Lower leg skin (tissue), 4 donors: Measurements from ENCODE around the gene SENP3. TPM values are rescaled to one million over a fixed set of nuclear protein-coding genes. Genes with fewer than 3 reads are reported as not detected.

ENCODE experiments used
- DNase-seq, 2 donors: peaks; one replicate each; pipeline ENCODE4 v3.0.0-alpha.2; 2019; ENCODE audit warnings: low spot score in 2 of 2
- H3K4me3 ChIP-seq: fragments of 200-600 bp; sonication (generic); 2 replicates; pipeline ENCODE4 v1.5.1; 2017; ENCODE audit warnings: mild to moderate bottlenecking, low read depth; ENCODE audit not compliant: poor library complexity, severe bottlenecking
- CTCF ChIP-seq, 3 donors: fragments of 450-650 bp; IDR thresholded peaks; one replicate each; pipeline ENCODE4 v1.5.1; 2016; ENCODE audit warnings: antibody characterized with exemption in 3 of 3, mild to moderate bottlenecking in 3 of 3, moderate library complexity in 2 of 3
- POLR2A ChIP-seq, 2 donors: fragments of 450-650 bp; IDR thresholded peaks; one replicate each; pipeline ENCODE4 v1.6.1; 2016 to 2017; ENCODE audit warnings: antibody characterized with exemption in 2 of 2, mild to moderate bottlenecking in 1 of 2, moderate library complexity in 1 of 2
- WGBS, 2 donors: methylation state at CpG; one replicate each; pipeline ENCODE4 v1.1.5; 2018; 5-methylcytosine and 5-hydroxymethylcytosine counted together
- intact Hi-C: fragments of 100-400 bp; cut with DNase I; formaldehyde crosslinking; loops from one replicate; pipeline ENCODE4 v1.15.0; 2023; ENCODE audit warnings: low total_unique reads
- total RNA-seq, 4 donors: library from RNA; depleted of rRNA; stranded (reverse); fragments of >200 nt; gene quantifications; one replicate each; pipeline ENCODE4 v1.1.0, GENCODE V29; 2016

Gene SENP3
- total RNA-seq, 4 donors from 2014 or later: 39.5 to 53.0 (median 48.7) TPM

- TF ChIP-seq CTCF (IDR thresholded peaks at IDR 0.05): no peak
- no peak for TF ChIP-seq POLR2A (IDR thresholded peaks at IDR 0.05)
- WGBS, 2 donors: 4 to 5% methylated on average over 28 of the region's 28 CpGs
- intact Hi-C loops: no loop called here
- H3K4me3 ChIP-seq: no peak overlapping the region
- DNase-seq: no peak
These were observed 53.6 kb downstream of the SENP3 start for GRCh38 chr17:7615265-7615747.

- TF ChIP-seq POLR2A (IDR thresholded peaks at IDR 0.05) (no peak), CTCF (IDR thresholded peaks at IDR 0.05) (no peak)
- no peak overlapping the region for H3K4me3 ChIP-seq
- WGBS, 2 donors: 83% methylated on average over 5 of the region's 5 CpGs
- intact Hi-C loops: no loop called here
- no peak for DNase-seq
These were observed 56.9 kb downstream of the SENP3 start for GRCh38 chr17:7618608-7619007.

GRCh38 chr17:7620835-7621234, 59.1 kb downstream of the SENP3 start:
- H3K4me3 ChIP-seq: no peak overlapping the region
- intact Hi-C loops: no loop called here
- WGBS, 2 donors: 80 to 85% methylated on average over 8 of the region's 8 CpGs
- TF ChIP-seq POLR2A (IDR thresholded peaks at IDR 0.05) (no peak), CTCF (IDR thresholded peaks at IDR 0.05) (no peak)
- no peak for DNase-seq

Other genes with a start within 250 kb of the SENP3 start
- 10 to 100 TPM; 48.8 to 93.6 (median 79.3) TPM for gene GPS2, start 246.6 kb upstream of the SENP3 start, total RNA-seq
- 10 to 100 TPM; 13.3 to 44.8 (median 22.3) TPM for gene NEURL4, start 232.6 kb upstream of the SENP3 start, total RNA-seq
- gene ACAP1, start 225.4 kb upstream of the SENP3 start, total RNA-seq: 1 to 10 TPM; 2.9 to 5.6 (median 3.8) TPM
- 10 to 100 TPM; 30.3 to 65.4 (median 42.8) TPM for gene KCTD11, start 209.8 kb upstream of the SENP3 start, total RNA-seq
- gene TMEM95, start 206.8 kb upstream of the SENP3 start, total RNA-seq: not detected
- gene TNK1, start 180.8 kb upstream of the SENP3 start, total RNA-seq: 10 to 100 TPM; 13.0 to 25.4 (median 19.7) TPM
- gene PLSCR3, start 167.4 kb upstream of the SENP3 start, total RNA-seq: 10 to 100 TPM; 21.6 to 38.1 (median 24.5) TPM
- 10 to 100 TPM; 56.1 to 90.8 (median 65.5) TPM for gene TMEM256, start 157.8 kb upstream of the SENP3 start, total RNA-seq
- 1 to 10 TPM; 5.5 to 9.6 (median 6.4) TPM for gene NLGN2, start 154.1 kb upstream of the SENP3 start, total RNA-seq
- not detected for gene SPEM1, start 141.6 kb upstream of the SENP3 start, total RNA-seq
- not detected for gene SPEM2, start 136.3 kb upstream of the SENP3 start, total RNA-seq
- gene SPEM3, start 133.1 kb upstream of the SENP3 start, total RNA-seq: not detected
- gene TMEM102, start 126.5 kb upstream of the SENP3 start, total RNA-seq: 10 to 100 TPM; 15.5 to 23.2 (median 22.1) TPM
- 10 to 100 TPM; 12.5 to 15.0 (median 13.9) TPM for gene FGF11, start 122.4 kb upstream of the SENP3 start, total RNA-seq
- 10 to 100 TPM in 3 of 4 donors, 1 to 10 TPM in 1; 7.8 to 16.0 (median 13.6) TPM for gene CHRNB1, start 116.9 kb upstream of the SENP3 start, total RNA-seq
- gene ZBTB4, start 82.3 kb upstream of the SENP3 start, total RNA-seq: 10 to 100 TPM; 40.4 to 52.3 (median 47.7) TPM
- gene SLC35G6, start 80.5 kb upstream of the SENP3 start, total RNA-seq: not detected
- gene POLR2A, start 77.6 kb upstream of the SENP3 start, total RNA-seq: 100 to 1,000 TPM in 3 of 4 donors, 10 to 100 TPM in 1; 93.9 to 120 (median 110) TPM
- gene TNFSF12, start 12.9 kb upstream of the SENP3 start, total RNA-seq: 10 to 100 TPM in 3 of 4 donors, 1 to 10 TPM in 1; 9.9 to 31.7 (median 20.9) TPM
- 10 to 100 TPM in 3 of 4 donors, 1 to 10 TPM in 1; 7.6 to 30.6 (median 17.6) TPM for gene TNFSF13, start 3.2 kb upstream of the SENP3 start, total RNA-seq
- gene CD68, start 17.7 kb downstream of the SENP3 start, total RNA-seq: 10 to 100 TPM; 14.2 to 26.9 (median 16.2) TPM
- 10 to 100 TPM; 30.4 to 97.7 (median 74.4) TPM for gene MPDU1, start 21.9 kb downstream of the SENP3 start, total RNA-seq
- 100 to 1,000 TPM in 1 of 4 donors, 10 to 100 TPM in 3; 61.9 to 106 (median 77.8) TPM for gene SOX15, start 28.2 kb downstream of the SENP3 start, total RNA-seq
- gene FXR2, start 53.0 kb downstream of the SENP3 start, total RNA-seq: 10 to 100 TPM; 32.1 to 35.7 (median 33.9) TPM
- 10 to 100 TPM; 32.7 to 50.5 (median 43.0) TPM for gene SAT2, start 65.9 kb downstream of the SENP3 start, total RNA-seq
- not detected for gene SHBG, start 68.2 kb downstream of the SENP3 start, total RNA-seq
- gene ATP1B2, start 89.0 kb downstream of the SENP3 start, total RNA-seq: 1 to 10 TPM in 1 of 4 donors, under 1 TPM in 2, not detected in 1; 0.42 to 3.0 (median 0.46) TPM
- 10 to 100 TPM; 42.8 to 57.3 (median 50.8) TPM for gene TP53, start 125.6 kb downstream of the SENP3 start, total RNA-seq
- 1 to 10 TPM; 1.1 to 5.4 (median 4.5) TPM for gene WRAP53, start 126.6 kb downstream of the SENP3 start, total RNA-seq
- gene EFNB3, start 143.3 kb downstream of the SENP3 start, total RNA-seq: 1 to 10 TPM; 5.4 to 8.5 (median 7.6) TPM
- under 1 TPM in 3 of 4 donors, not detected in 1; under 0.01 to 0.10 (median 0.05) TPM for gene DNAH2, start 155.8 kb downstream of the SENP3 start, total RNA-seq